Activated naive CD8-positive, alpha-beta T cell treated with anti-CD3 and anti-CD28 coated beads, Interleukin-2, amount 50 U/mL, for 16 hours (primary cell): ENCODE measurements around the gene ANKIB1.
"Not testable (repeated sequence)": the region's sequence is repeated elsewhere in the genome, so short reads cannot be mapped to it uniquely, and the experiment has no call there.

Experiments
- DNase-seq: peaks from one replicate; pipeline ENCODE4 v3.0.0-alpha.2; 2020; ENCODE audit warnings: low read depth, low spot score

ANKIB1 gene

GRCh38 chr7:92245487-92246359, at the start of gene ANKIB1, which contains the start of gene KRIT1:
TSS of gene ANKIB1 (plus strand) at chr7:92245974. CDS start at chr7:92294979, 49,005 bp downstream.
TSS of gene KRIT1 (minus strand) at chr7:92245914. CDS start at chr7:92242135, 3,779 bp downstream.
- peak; percentile 72 for DNase-seq

GRCh38 chr7:92200791-92201190, 45.0 kb upstream of the ANKIB1 start:
- no peak for DNase-seq

- DNase-seq: no peak
Measured at GRCh38 chr7:92205987-92206386, 39.8 kb upstream of the ANKIB1 start.

GRCh38 chr7:92206672-92207071, 39.1 kb upstream of the ANKIB1 start:
- DNase-seq: no peak

- no peak for DNase-seq
Measured at GRCh38 chr7:92221766-92222165, 24.0 kb upstream of the ANKIB1 start.

GRCh38 chr7:92226981-92227380, 18.8 kb upstream of the ANKIB1 start:
- no peak for DNase-seq

- no peak for DNase-seq
Measured at GRCh38 chr7:92228100-92228499, 17.7 kb upstream of the ANKIB1 start.

GRCh38 chr7:92228742-92229141, 17.0 kb upstream of the ANKIB1 start:
- no peak for DNase-seq

GRCh38 chr7:92230547-92230946, 15.2 kb upstream of the ANKIB1 start:
- DNase-seq: no peak

- no peak for DNase-seq
Measured at GRCh38 chr7:92242972-92243371, 2.8 kb upstream of the ANKIB1 start.

GRCh38 chr7:92244808-92245486, 827 bp upstream of the ANKIB1 start:
- DNase-seq: no peak

- DNase-seq: no peak
Measured at GRCh38 chr7:92246360-92247101, 757 bp downstream of the ANKIB1 start.

- DNase-seq: no peak
Measured at GRCh38 chr7:92250603-92251002, 4.8 kb downstream of the ANKIB1 start.

- DNase-seq: no peak
Measured at GRCh38 chr7:92251181-92251580, 5.4 kb downstream of the ANKIB1 start.

GRCh38 chr7:92253251-92253650, 7.5 kb downstream of the ANKIB1 start:
- DNase-seq: no peak

GRCh38 chr7:92254800-92255199, 9.0 kb downstream of the ANKIB1 start:
- not testable (repeated sequence) for DNase-seq

GRCh38 chr7:92255308-92255707, 9.5 kb downstream of the ANKIB1 start:
- no peak for DNase-seq

GRCh38 chr7:92259062-92259461, 13.3 kb downstream of the ANKIB1 start:
- no peak for DNase-seq

GRCh38 chr7:92259610-92260247, 14.0 kb downstream of the ANKIB1 start:
- DNase-seq: no peak

GRCh38 chr7:92260248-92260781, 14.5 kb downstream of the ANKIB1 start:
- no peak for DNase-seq
